Measurements from ENCODE around the gene PPP2R5B. TPM values are rescaled to one million over a fixed set of nuclear protein-coding genes. Genes with fewer than 3 reads are reported as not detected.

PPP2R5B gene
- polyA plus RNA-seq, 1 experiment: 18.5 TPM

- H3K27me3 ChIP-seq (ENCODE audit: control insufficient read depth, insufficient read depth, low read length): no peaks in the 10 kb centered on the region
- ChIA-PET CTCF (interaction anchor here (1.0 to 29.7 kb wide), 6 partner anchors 11 to 125 kb away, joined by 4 to 797 read pairs (median 14); partner anchors contain the start of genes ARL2, ATG2A, BATF2 and CDC42BPG), POLR2A (no interaction called here)
- no peak for DNase-seq (ENCODE audit: low read depth)
- H3K4me3 ChIP-seq (ENCODE audit: low read depth, low read length): no peak overlapping the region
- no peaks in the 10 kb centered on the region for H3K36me3 ChIP-seq (ENCODE audit: control insufficient read depth, insufficient read depth, low read length)
- TF ChIP-seq CTCF (IDR thresholded peaks at IDR 0.05; ENCODE audit: insufficient read depth, low read depth, low read length): no peak
These were observed 35.6 kb upstream of the PPP2R5B start for GRCh38 chr11:64888729-64889511.

- TF ChIP-seq CTCF (IDR thresholded peaks at IDR 0.05; ENCODE audit: insufficient read depth, low read depth, low read length): no peak
- Histone ChIP-seq H3K27me3 (ENCODE audit: control insufficient read depth, insufficient read depth, low read length) (no peaks in the 10 kb centered on the region), H3K36me3 (ENCODE audit: control insufficient read depth, insufficient read depth, low read length) (peaks cover 5% of the 10 kb centered on the region), H3K4me3 (ENCODE audit: low read depth, low read length) (no peak overlapping the region)
- CTCF ChIA-PET: interaction anchor here (0.5 to 29.7 kb wide), 7 partner anchors 8 to 202 kb away, joined by 3 to 797 read pairs (median 4); partner anchors contain the start of genes ARL2, CDC42BPG and EHD1
- POLR2A ChIA-PET: no interaction called here
- DNase-seq (ENCODE audit: low read depth): no peak
These were observed 34.0 kb upstream of the PPP2R5B start for GRCh38 chr11:64890522-64890939.

GRCh38 chr11:64891215-64891848 is 33.2 kb upstream of the PPP2R5B start:
- ChIA-PET POLR2A (no interaction called here), CTCF (interaction anchor here (0.5 to 29.7 kb wide), 5 partner anchors 12 to 203 kb away, joined by 3 to 797 read pairs (median 8); partner anchors contain the start of genes CDC42BPG and EHD1)
- H3K36me3 ChIP-seq (ENCODE audit: control insufficient read depth, insufficient read depth, low read length): peaks cover 7% of the 10 kb centered on the region
- no peaks in the 10 kb centered on the region for H3K27me3 ChIP-seq (ENCODE audit: control insufficient read depth, insufficient read depth, low read length)
- H3K4me3 ChIP-seq (ENCODE audit: low read depth, low read length): no peak overlapping the region
- DNase-seq (ENCODE audit: low read depth): no peak
- TF ChIP-seq CTCF (IDR thresholded peaks at IDR 0.05; ENCODE audit: insufficient read depth, low read depth, low read length): no peak

GRCh38 chr11:64891880-64892279 is 32.6 kb upstream of the PPP2R5B start:
- peaks cover 7% of the 10 kb centered on the region for H3K36me3 ChIP-seq (ENCODE audit: control insufficient read depth, insufficient read depth, low read length)
- DNase-seq (ENCODE audit: low read depth): no peak
- H3K4me3 ChIP-seq (ENCODE audit: low read depth, low read length): no peak overlapping the region
- ChIA-PET POLR2A (no interaction called here), CTCF (interaction anchor here (3.0 to 29.7 kb wide), 2 partner anchors 13 to 36 kb away, joined by 8 to 797 read pairs; partner anchors contain the start of gene CDC42BPG)
- no peak for TF ChIP-seq CTCF (IDR thresholded peaks at IDR 0.05; ENCODE audit: insufficient read depth, low read depth, low read length)
- no peaks in the 10 kb centered on the region for H3K27me3 ChIP-seq (ENCODE audit: control insufficient read depth, insufficient read depth, low read length)

GRCh38 chr11:64892411-64892831 is 32.1 kb upstream of the PPP2R5B start:
- ChIA-PET CTCF (interaction anchor here (2.3 to 29.7 kb wide), 3 partner anchors 9 to 36 kb away, joined by 8 to 797 read pairs (median 32); partner anchors contain the start of gene CDC42BPG), POLR2A (no interaction called here)
- DNase-seq (ENCODE audit: low read depth): no peak
- TF ChIP-seq CTCF (IDR thresholded peaks at IDR 0.05; ENCODE audit: insufficient read depth, low read depth, low read length): no peak
- Histone ChIP-seq H3K27me3 (ENCODE audit: control insufficient read depth, insufficient read depth, low read length) (no peaks in the 10 kb centered on the region), H3K4me3 (ENCODE audit: low read depth, low read length) (no peak overlapping the region), H3K36me3 (ENCODE audit: control insufficient read depth, insufficient read depth, low read length) (peaks cover 10% of the 10 kb centered on the region)
